GM12891 (cell line): ENCODE measurements around the gene SNX1.
"Not testable (repeated sequence)": the region's sequence is repeated elsewhere in the genome, so short reads cannot be mapped to it uniquely, and the experiment has no call there.

Source experiments
- DNase-seq: peaks from one replicate; pipeline ENCODE4 v3.0.0; 2011; ENCODE audit warnings: low spot score; ENCODE audit not compliant: insufficient read length
- FAIRE-seq: peaks from 2 replicates; lab custom pipeline; 2011; peaks lifted over from hg19 to GRCh38; lab: Jason Lieb, UNC
- PAX5 ChIP-seq: IDR thresholded peaks from 2 replicates; pipeline ENCODE4 v1.6.1; 2011; ENCODE audit warnings: low read length, moderate library complexity, mild to moderate bottlenecking; ENCODE audit not compliant: insufficient read depth, severe bottlenecking
- POLR2A ChIP-seq: IDR thresholded peaks from 2 replicates; pipeline ENCODE4 v1.6.1; 2011; ENCODE audit warnings: low read depth, low read length, control low read depth
- POLR2AphosphoS5 ChIP-seq: IDR thresholded peaks from 2 replicates; pipeline ENCODE4 v1.6.1; 2011; ENCODE audit warnings: low read depth, low read length, control low read depth
- POU2F2 ChIP-seq: IDR thresholded peaks from 2 replicates; pipeline ENCODE4 v1.6.1; 2011; ENCODE audit warnings: low read depth, mild to moderate bottlenecking, control low read depth, low read length, moderate library complexity
- SPI1 ChIP-seq: IDR thresholded peaks from 2 replicates; pipeline ENCODE4 v1.6.1; 2011; ENCODE audit warnings: low read depth, low read length, control low read depth
- TAF1 ChIP-seq: IDR thresholded peaks from 2 replicates; pipeline ENCODE4 v1.6.1; 2011; ENCODE audit warnings: low read depth, low read length, control low read depth

SNX1 gene

DNA sequence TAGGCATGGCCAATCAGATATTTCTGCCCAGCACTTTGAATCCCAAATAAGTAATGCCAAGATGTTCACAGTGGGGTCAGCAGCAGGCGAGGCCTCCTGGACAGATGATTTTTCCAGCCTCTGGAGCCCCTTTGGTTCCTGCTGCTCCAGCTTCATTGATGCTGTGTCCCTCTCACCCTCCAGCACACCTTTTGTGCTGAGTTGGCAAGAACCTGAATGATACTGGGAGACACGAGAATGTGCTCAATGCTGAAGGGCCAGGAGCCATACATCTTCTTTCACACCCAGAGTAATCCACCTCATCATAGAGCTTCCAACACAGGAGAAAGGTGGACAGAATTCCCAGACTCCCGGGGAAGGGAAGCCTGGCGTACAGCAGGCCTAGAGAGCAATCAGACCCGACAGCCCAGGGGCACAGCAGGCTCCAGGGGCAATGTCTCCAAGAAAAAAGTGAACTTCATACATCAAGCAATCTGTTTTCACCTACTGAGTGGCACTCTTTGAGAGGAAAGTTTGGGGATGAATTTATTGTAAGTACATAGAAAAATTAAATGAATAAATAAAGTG lies 42.8 kb upstream of the SNX1 start:
- FAIRE-seq: no peak
- TF ChIP-seq POU2F2: no peak
- TF ChIP-seq TAF1: no peak
- no peak for TF ChIP-seq SPI1
- DNase-seq: no peak

DNA sequence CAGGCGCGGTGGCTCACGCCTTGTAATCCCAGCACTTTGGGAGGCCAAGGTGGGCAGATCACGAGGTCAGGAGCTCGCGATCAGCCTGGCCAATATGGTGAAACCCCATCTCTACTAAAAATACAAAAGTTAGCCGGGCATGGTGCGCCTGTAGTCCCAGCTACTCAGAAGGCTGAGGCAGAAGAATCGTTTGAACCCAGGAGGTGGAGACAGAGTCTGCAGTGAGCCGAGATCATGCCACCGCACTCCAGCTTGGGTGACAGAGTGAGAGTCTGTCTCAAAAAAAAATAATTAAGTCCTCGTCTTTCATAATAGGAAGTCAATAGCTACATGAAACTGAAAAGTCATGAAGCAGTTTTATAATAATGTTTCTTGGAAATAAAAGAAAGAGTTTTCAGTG lies 42.1 kb upstream of the SNX1 start:
- FAIRE-seq: not testable (repeated sequence)

DNA sequence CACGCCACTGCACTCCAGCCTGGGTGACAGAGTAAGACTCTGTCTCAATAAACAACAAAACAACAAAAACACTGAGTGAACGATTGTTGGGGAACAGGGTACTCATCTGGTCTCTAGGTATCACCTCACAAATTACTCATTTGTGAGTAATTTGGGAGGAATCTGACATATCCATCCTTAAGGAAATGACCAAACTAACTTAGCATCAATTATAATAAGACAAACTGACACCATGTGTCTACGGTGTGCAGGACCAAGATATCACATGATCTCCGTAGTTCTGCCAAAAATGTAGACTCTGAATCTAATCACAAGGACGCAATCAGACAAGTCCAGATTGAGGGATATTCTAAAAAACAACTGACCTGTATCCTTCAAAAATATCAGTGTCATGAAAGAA lies 37.5 kb upstream of the SNX1 start:
- FAIRE-seq (peak; percentile 5), DNase-seq (no peak)
- no peak for TF ChIP-seq SPI1
- no peak for TF ChIP-seq POU2F2
- no peak for TF ChIP-seq POLR2AphosphoS5
- TF ChIP-seq PAX5: no peak
- TF ChIP-seq TAF1: no peak
- no peak for TF ChIP-seq POLR2A

More for the DNA sequence above, 42.1 kb upstream of the SNX1 start:
- not testable (repeated sequence) for DNase-seq

DNA sequence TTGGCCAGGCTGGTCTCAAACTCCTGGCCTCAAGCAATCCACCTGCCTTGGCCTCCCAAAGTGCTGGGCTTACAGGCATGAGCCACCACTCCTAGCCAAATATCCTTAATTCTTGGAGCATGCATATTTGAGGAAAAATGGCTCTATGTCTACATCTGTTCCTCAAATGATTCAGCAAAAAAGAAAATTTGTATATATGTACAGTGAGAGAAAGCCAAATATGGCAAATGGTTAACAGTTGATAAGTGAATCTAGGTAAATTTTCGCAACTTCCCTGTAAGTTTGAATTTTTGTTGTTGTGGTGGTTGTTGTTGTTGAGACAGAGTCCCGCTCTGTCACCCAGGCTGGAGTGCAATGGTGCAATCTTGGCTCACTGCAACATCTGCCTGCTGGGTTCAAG lies 36.7 kb upstream of the SNX1 start:
- DNase-seq, FAIRE-seq: not testable (repeated sequence)

DNA sequence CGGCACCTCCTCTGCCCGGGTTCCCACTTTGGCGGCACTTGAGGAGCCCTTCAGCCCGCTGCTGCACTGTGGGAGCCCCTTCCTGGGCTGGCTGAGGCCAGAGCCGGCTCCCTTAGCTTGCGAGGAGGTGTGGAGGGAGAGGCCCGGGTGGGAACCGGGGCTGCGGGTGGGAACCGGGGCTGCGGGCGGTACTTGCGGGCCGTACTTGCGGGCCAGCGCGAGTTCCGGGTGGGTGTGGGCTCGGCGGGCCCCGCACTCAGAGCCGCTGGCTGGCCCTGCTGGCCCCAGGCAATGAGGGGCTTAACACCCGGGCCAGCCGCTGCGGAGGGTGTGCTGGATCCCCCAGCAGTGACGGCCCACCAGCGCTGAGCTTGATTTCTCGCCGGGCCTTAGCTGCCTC lies 35.1 kb upstream of the SNX1 start:
- DNase-seq: no peak
- TF ChIP-seq POLR2AphosphoS5 (no peak), SPI1 (no peak), POU2F2 (no peak), TAF1 (no peak), PAX5 (no peak), POLR2A (no peak)
- no peak for FAIRE-seq

DNA sequence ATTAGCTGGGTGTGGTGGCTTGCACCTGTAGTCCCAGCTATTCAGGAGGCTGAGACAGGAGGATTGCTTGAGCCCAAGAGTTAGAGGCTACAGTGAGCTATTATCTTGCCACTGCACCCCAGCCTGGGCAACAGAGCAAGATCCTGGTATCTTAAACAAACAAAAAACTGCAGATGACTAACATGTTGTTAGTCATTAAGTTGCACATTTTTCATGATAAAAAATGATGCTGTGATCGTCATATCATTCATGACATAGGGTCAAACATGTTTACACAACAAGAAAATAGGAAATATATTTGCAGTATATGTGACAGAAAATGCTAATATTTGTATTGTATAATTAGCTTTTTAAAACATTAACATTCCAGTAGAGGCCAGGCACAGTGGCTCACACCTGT lies 29.3 kb upstream of the SNX1 start:
- TF ChIP-seq PAX5: no peak
- TF ChIP-seq TAF1: no peak
- TF ChIP-seq POLR2A: no peak
- no peak for TF ChIP-seq POU2F2
- TF ChIP-seq SPI1: no peak
- TF ChIP-seq POLR2AphosphoS5: no peak
- no peak for FAIRE-seq
- no peak for DNase-seq

DNA sequence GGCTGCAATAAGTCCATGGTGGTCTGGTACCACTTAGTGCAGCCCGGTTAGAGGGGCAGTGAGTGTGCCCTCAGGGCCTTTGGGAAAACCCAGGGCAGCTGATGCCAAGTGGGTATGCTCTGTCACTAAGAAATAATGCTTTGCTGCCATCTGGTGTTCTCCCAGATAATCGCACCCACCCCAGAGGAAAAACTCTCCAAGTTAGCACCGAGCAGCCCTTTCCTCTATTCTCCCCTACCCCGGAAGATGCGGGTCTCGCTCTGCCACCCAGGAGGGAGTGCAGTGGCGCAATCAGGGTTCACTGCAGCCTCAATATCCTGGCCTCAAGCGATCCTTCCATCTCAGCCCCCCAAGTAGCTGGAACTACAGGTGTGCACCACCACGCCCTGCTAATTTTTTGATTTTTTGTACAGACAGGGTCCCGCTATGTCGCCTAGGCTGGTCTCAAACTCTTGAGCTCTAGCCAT lies 28.2 kb upstream of the SNX1 start:
- FAIRE-seq: peak; percentile 81
- TF ChIP-seq PAX5 (no peak), POLR2AphosphoS5 (no peak), POLR2A (no peak), SPI1 (no peak), TAF1 (no peak), POU2F2 (no peak)

DNA sequence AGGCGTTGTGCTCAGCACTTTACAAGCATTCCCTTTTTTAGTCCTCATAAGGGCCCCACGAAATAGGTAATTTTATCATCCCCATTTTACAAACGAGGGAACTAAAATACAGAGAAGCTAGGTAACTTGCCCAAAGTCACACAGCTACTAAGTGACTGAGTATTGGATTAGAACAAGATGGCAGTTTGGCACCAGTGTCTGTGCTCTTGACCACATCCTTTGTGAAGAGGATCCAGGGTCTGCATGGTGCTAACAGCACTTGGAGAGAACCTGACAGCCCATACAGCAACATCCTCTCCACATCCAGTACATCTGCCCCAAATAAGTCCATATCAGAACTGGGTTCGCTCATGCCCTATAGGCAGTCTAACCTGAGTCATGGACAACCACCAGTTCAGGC lies 27.6 kb upstream of the SNX1 start:
- FAIRE-seq: peak; percentile 40
- TF ChIP-seq TAF1 (no peak), POLR2A (no peak), PAX5 (no peak), SPI1 (no peak), POLR2AphosphoS5 (no peak), POU2F2 (no peak)
- DNase-seq: no peak

More for the DNA sequence above, 28.2 kb upstream of the SNX1 start:
- DNase-seq: peak; percentile 39

DNA sequence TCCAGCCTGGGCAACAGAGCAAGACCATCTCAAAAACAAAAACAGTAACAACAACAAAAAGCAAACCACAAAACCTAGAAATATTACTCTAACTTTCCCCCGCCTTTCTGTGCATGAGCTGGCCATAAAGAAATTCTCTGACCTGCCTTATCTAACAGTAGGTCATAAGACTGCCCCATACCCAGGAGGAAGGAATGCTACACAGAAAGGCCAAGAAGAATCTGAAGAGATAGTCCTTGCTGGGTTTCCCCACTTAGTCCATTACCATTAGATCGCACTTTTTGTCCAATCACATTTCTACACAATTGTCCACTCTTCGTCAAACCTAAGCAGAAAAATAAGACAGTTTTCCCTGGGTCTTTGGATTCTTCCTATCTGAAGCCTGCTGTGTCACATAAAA lies 25.7 kb upstream of the SNX1 start:
- no peak for TF ChIP-seq TAF1
- FAIRE-seq (no peak), DNase-seq (no peak)

DNA sequence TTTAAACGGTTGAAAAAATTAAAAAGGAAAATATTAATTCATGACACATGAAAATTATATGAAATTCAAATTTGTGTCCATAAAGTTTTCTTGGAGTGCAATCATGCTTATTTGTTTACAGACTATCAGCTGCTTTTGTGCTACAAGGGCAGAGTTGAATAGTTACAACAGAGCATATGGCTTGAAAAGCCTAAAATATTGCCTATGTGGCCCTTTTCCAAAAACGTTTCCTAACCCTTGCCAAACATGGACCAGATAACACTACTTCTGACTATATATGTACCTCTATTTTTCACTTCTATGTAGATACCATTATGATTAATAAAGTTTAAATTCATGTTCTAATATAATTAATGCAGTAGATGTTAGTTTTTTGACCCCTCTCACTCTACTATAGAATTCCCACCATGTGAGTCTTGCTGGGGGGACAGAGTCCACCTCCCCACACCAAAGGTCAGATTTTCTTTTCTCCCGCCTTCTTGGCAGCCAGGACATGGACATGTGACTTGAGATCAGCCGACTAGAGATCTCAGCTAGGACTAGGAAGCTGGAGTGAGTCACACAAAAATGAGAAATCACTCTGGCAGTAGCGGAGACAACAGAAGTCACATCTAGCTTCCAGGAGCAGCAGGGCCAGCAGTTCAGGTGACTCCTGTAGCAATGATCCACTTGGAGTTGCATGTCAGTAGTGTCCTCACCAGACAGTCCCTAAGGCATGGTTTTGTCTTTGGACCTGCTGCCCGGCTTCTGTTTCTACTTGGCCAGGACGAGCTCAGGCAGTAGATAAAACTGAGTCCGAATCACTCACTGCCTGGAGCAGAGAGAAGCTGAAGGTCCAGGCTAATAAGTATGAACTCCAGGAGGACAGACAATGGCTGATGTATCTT lies 24.6 kb upstream of the SNX1 start:
- FAIRE-seq (no peak), DNase-seq (no peak)
- TF ChIP-seq POLR2A: no peak
- TF ChIP-seq PAX5: no peak
- TF ChIP-seq SPI1: no peak
- no peak for TF ChIP-seq TAF1
- TF ChIP-seq POLR2AphosphoS5: no peak
- no peak for TF ChIP-seq POU2F2

DNA sequence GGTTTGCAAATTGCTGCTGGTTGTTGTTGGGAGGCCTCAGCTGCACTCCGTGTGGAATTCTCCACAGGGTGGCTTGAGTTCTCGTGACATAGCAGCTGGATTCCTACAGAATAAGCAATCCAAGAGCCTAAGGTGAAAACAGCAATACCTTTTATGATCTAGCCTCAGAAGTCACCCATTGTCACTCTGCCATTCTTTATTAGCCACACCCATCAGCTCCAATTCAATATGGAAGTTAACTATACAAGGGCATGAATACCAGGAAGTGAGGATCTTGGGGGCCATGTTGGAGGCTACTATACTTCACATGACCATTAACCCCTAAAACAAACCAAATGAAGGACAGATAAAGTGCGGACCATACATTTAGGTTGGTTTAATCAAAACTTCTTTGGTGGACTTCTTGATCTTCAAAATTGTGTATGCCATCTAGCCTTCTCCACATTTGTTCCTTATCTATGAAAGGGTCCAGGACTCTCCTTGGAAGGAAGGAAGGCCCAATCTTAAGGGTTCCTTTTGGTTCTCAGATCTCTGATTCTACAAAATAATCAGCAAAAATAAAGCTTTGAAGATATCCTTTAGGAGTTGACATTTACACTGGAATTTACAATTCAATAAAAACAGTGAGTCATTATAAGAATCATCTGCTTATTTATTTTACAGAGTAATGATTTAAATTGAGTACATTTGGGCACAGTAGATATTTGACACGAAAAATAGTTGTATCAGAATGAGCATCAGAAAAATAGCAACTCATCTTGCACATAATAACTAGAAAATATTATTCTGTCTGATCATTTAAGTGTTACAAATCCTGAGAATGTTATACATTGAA lies 23.6 kb upstream of the SNX1 start:
- no peak for DNase-seq

More for the DNA sequence above, 23.6 kb upstream of the SNX1 start:
- FAIRE-seq: no peak
- TF ChIP-seq POU2F2 (no peak), TAF1 (no peak), SPI1 (no peak), POLR2AphosphoS5 (no peak), PAX5 (no peak), POLR2A (no peak)
